Breast epithelium (tissue), 3 donors: Measurements from ENCODE around the gene COTL1.

Experiments
- POLR2AphosphoS5 ChIP-seq, 3 donors: sonication (generic); formaldehyde crosslinking; IDR thresholded peaks; one replicate each; pipeline ENCODE4 v1.6.1; 2017; ENCODE audit warnings: antibody characterized with exemption in 3 of 3
- TF ChIP-seq, protein P1 (sequence below), 3 donors: fragments of 450-650 bp; IDR thresholded peaks; one replicate each; pipeline ENCODE4 v1.5.1; 2016 to 2017; ENCODE audit warnings: antibody characterized with exemption in 3 of 3, mild to moderate bottlenecking in 3 of 3, moderate library complexity in 3 of 3

- TF ChIP-seq, protein P1, sequence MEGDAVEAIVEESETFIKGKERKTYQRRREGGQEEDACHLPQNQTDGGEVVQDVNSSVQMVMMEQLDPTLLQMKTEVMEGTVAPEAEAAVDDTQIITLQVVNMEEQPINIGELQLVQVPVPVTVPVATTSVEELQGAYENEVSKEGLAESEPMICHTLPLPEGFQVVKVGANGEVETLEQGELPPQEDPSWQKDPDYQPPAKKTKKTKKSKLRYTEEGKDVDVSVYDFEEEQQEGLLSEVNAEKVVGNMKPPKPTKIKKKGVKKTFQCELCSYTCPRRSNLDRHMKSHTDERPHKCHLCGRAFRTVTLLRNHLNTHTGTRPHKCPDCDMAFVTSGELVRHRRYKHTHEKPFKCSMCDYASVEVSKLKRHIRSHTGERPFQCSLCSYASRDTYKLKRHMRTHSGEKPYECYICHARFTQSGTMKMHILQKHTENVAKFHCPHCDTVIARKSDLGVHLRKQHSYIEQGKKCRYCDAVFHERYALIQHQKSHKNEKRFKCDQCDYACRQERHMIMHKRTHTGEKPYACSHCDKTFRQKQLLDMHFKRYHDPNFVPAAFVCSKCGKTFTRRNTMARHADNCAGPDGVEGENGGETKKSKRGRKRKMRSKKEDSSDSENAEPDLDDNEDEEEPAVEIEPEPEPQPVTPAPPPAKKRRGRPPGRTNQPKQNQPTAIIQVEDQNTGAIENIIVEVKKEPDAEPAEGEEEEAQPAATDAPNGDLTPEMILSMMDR (IDR thresholded peaks at IDR 0.05): no peak
- TF ChIP-seq POLR2AphosphoS5 (IDR thresholded peaks at IDR 0.05): no peak
Measured at GRCh38 chr16:84528322-84528721, 89.6 kb downstream of the COTL1 start.
